ENCODE data around the gene UNK. TPM values are rescaled to one million over a fixed set of nuclear protein-coding genes. Genes with fewer than 3 reads are reported as not detected.

Gene UNK
- total RNA-seq, 2 donors from 2014 or later = 18.4 to 59.7 TPM

DNA sequence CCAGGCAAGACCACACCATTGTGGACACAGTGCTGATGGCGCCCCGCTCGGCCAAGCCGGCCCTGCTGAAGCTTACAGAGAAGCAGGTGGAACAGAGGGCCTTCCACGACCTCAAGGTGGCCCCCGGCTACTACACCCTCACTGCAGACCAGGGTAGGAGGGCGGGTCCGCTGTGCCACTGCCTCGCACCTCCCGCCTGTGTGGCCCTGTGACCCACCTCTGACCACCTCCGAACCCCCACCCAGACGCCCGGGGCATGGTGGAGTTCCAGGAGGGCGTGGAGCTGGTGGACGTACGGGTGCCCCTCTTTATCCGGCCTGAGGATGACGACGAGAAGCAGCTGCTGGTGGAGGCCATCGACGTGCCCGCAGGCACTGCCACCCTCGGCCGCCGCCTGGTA, 42.3 kb upstream of the UNK start:
- Histone ChIP-seq H3K4me3 (no peak overlapping the region), H3K36me3 (replicated peaks in 1 of 2; ENCODE audit: insufficient read depth in 1 of 2, low read depth in 2 of 2) (no peaks in the 10 kb centered on the region), H3K27ac (no peak overlapping the region), H3K27me3 (no peaks in the 10 kb centered on the region), H3K4me1 (no peaks in the 10 kb centered on the region), H3K9me3 (no peaks in the 10 kb centered on the region)
- no peak for TF ChIP-seq POLR2A (IDR thresholded peaks at IDR 0.05)
- intact Hi-C loops (cut with DNase I) = no loop called here
- no peak for DNase-seq
- 88 to 92% methylated on average over 14 to 24 of the region's 25 CpGs for WGBS, 2 donors
- no peak for ATAC-seq

DNA sequence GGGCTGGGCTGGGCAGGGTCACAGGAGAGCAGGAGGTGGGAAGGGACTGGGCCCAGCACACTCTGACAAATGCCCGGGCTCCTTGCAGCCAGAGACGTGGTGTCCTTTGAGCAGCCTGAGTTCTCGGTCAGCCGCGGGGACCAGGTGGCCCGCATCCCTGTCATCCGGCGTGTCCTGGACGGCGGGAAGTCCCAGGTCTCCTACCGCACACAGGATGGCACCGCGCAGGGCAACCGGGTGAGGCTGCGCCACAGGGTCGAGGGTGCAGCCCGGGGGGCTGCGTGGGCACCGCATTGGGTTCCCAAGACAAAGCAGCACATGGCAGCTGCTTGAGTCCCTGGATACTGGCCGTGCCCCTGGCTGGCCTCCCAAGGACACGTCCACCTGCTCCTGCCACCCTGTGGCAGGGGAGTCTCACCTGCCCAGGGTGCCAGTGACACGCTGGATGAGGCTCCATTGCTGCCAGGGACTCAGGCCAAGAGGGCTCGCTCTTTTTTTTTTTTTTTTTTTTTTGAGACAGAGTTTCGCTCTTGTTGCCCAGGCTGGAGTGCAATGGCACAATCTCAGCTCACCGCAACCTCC, 40.9 kb upstream of the UNK start:
- 43 to 76% methylated on average over 6 to 23 of the region's 25 CpGs for WGBS, 2 donors
- TF ChIP-seq, protein P1, sequence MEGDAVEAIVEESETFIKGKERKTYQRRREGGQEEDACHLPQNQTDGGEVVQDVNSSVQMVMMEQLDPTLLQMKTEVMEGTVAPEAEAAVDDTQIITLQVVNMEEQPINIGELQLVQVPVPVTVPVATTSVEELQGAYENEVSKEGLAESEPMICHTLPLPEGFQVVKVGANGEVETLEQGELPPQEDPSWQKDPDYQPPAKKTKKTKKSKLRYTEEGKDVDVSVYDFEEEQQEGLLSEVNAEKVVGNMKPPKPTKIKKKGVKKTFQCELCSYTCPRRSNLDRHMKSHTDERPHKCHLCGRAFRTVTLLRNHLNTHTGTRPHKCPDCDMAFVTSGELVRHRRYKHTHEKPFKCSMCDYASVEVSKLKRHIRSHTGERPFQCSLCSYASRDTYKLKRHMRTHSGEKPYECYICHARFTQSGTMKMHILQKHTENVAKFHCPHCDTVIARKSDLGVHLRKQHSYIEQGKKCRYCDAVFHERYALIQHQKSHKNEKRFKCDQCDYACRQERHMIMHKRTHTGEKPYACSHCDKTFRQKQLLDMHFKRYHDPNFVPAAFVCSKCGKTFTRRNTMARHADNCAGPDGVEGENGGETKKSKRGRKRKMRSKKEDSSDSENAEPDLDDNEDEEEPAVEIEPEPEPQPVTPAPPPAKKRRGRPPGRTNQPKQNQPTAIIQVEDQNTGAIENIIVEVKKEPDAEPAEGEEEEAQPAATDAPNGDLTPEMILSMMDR (IDR thresholded peaks at IDR 0.05) = peak in 1 of 7 experiments; percentile 16
- TF ChIP-seq POLR2A (IDR thresholded peaks at IDR 0.05) = no peak
- Histone ChIP-seq H3K4me3 (no peak overlapping the region), H3K27me3 (no peaks in the 10 kb centered on the region), H3K4me1 (no peaks in the 10 kb centered on the region), H3K36me3 (replicated peaks in 1 of 2; ENCODE audit: insufficient read depth in 1 of 2, low read depth in 2 of 2) (no peaks in the 10 kb centered on the region), H3K9me3 (no peaks in the 10 kb centered on the region), H3K27ac (no peak overlapping the region)
- ATAC-seq (no peak), DNase-seq (peak in 1 of 4 donors; percentile 56)
- intact Hi-C loops (cut with DNase I) = no loop called here

DNA sequence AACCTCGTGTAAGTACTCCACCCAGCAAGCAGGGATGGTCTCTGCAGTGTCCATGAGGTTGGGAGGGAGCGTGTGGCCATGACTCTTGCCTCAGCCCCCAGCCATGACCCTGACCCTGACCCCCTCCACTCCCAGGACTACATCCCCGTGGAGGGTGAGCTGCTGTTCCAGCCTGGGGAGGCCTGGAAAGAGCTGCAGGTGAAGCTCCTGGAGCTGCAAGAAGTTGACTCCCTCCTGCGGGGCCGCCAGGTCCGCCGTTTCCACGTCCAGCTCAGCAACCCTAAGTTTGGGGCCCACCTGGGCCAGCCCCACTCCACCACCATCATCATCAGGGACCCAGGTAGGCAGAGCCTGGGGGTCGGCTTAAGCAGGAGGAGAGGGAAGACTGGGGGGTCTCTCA, 35.9 kb upstream of the UNK start:
- intact Hi-C loops (cut with DNase I) = loop anchor here (2.0 kb wide), 1 partner anchor 116 kb away; the partner anchor contains the start of gene SMIM5

DNA sequence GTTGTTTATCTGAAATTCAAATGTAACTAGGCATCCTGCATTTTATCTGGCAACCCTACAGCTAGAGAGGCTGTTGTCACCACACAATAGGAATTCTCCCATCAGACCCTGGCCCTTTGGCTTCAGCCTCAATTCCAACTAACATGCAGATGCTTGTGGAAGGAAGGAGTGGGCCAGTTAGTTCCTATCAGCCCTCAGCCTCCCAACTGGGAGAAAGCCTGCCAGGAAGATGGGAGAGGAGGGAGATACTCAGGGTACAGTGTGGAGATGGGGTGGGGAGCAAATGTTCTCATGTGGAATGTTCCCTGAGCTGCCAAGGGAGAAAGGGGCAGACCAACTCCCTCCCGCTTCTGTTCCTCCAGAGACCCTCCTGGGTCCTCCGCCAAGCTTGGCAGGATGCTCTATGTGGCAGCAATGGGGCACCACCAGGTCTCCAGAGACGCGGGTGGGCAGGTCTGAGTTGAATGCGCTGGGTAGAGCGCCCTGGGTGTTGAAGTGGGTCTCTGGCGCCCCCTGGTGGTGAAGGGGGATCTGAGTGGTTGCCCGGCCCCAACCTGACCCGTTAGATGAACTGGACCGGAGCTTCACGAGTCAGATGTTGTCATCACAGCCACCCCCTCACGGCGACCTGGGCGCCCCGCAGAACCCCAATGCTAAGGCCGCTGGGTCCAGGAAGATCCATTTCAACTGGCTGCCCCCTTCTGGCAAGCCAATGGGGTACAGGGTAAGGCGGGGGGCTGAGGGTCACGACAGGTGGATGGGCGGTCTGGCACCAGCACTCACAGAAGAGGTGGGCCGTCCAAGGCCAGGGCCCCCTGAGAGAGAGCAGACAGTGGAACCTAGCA, 34.8 kb upstream of the UNK start:
- DNase-seq (peak; percentile 85 to 92 (median 89)), ATAC-seq (peak; percentile 63)
- Histone ChIP-seq H3K9me3 (no peaks in the 10 kb centered on the region), H3K36me3 (replicated peaks in 1 of 2; ENCODE audit: insufficient read depth in 1 of 2, low read depth in 2 of 2) (no peaks in the 10 kb centered on the region), H3K4me1 (peaks cover 21% of the 10 kb centered on the region), H3K27ac (no peak overlapping the region), H3K27me3 (no peaks in the 10 kb centered on the region), H3K4me3 (no peak overlapping the region)
- 13 to 25% methylated on average over 8 to 20 of the region's 20 CpGs for WGBS, 2 donors
- intact Hi-C loops (cut with DNase I) = loop anchor here (2.0 kb wide), 1 partner anchor 117 kb away; the partner anchor contains the start of gene SMIM5
- TF ChIP-seq, protein P1 (IDR thresholded peaks at IDR 0.05) = peak; percentile 76 to 93 (median 87)
- TF ChIP-seq POLR2A (IDR thresholded peaks at IDR 0.05) = no peak

More for the DNA sequence above, 35.9 kb upstream of the UNK start:
- Histone ChIP-seq H3K4me1 (peaks cover 14% of the 10 kb centered on the region), H3K27ac (no peak overlapping the region), H3K9me3 (no peaks in the 10 kb centered on the region), H3K27me3 (no peaks in the 10 kb centered on the region), H3K36me3 (replicated peaks in 1 of 2; ENCODE audit: insufficient read depth in 1 of 2, low read depth in 2 of 2) (no peaks in the 10 kb centered on the region), H3K4me3 (no peak overlapping the region)
- no peak for DNase-seq
- ATAC-seq = no peak
- TF ChIP-seq, protein P1 (IDR thresholded peaks at IDR 0.05) = no peak
- no peak for TF ChIP-seq POLR2A (IDR thresholded peaks at IDR 0.05)
- 45 to 74% methylated on average over 3 to 9 of the region's 9 CpGs for WGBS, 2 donors

DNA sequence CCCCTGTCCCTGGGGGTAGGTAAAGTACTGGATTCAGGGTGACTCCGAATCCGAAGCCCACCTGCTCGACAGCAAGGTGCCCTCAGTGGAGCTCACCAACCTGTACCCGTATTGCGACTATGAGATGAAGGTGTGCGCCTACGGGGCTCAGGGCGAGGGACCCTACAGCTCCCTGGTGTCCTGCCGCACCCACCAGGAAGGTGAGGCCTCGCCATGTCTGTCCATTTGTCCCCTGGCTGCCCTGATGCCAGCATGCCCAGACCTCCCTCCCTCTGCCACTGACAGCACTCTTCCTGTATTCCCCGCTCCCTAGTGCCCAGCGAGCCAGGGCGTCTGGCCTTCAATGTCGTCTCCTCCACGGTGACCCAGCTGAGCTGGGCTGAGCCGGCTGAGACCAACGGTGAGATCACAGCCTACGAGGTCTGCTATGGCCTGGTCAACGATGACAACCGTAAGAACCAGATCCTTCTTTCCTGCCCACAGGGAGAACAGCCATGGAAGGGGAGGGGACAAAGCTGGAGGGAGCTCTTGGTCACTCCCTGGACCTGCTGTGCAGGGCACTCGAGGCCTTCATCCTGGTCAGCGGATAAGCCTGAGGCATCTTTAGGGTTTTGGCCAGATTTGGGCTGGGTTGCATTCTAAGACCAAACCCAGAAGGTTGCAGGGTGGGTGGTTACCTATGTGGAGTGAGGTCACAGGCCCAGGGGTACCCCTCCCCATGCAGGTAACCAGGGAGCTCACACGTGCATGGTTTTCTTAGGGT, 33.8 kb upstream of the UNK start:
- intact Hi-C loops (cut with DNase I) = no loop called here
- no peaks in the 10 kb centered on the region for H3K9me3 ChIP-seq
- 68 to 78% methylated on average over 9 to 21 of the region's 23 CpGs for WGBS, 2 donors
- H3K4me3 ChIP-seq = no peak overlapping the region
- peaks cover 21% of the 10 kb centered on the region for H3K4me1 ChIP-seq
- TF ChIP-seq, protein P1 (IDR thresholded peaks at IDR 0.05) = no peak
- TF ChIP-seq POLR2A (IDR thresholded peaks at IDR 0.05) = no peak
- no peak for ATAC-seq
- H3K27me3 ChIP-seq = no peaks in the 10 kb centered on the region
- DNase-seq = no peak
- no peak overlapping the region for H3K27ac ChIP-seq
- no peaks in the 10 kb centered on the region for H3K36me3 ChIP-seq (replicated peaks in 1 of 2; ENCODE audit: insufficient read depth in 1 of 2, low read depth in 2 of 2)
